ENCODE results near the gene NPR1.
A peak's percentile ranks its signal among the peaks of the same experiment; 100 is the strongest.

NPR1 gene

DNA sequence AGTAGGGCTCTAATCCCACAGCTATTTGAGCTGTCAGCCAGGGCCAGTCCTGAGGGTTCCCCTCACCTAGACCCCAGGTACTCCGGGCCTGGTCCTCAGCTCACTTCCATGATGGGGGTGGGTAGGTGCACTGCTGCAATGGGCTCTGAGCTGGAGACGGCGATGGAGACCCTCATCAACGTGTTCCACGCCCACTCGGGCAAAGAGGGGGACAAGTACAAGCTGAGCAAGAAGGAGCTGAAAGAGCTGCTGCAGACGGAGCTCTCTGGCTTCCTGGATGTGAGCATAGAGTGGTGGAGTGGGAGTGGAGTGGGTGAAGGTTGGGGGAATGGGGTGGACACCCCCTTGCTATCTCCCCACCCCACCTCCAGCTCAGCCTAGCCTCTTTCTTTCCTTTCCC lies 48.1 kb upstream of the NPR1 start:
- H3K79me2 ChIP-seq (ENCODE audit: insufficient read depth, low read length): peaks cover 13% of the 10 kb centered on the region
- H3K4me2 ChIP-seq (ENCODE audit: low read depth, low read length, poor library complexity, severe bottlenecking): no peak overlapping the region
- H3F3A ChIP-seq (ENCODE audit: insufficient read depth): peaks cover 3% of the 10 kb centered on the region; the same call in 1 of the 2 replicates
- H3K4me3 ChIP-seq (ENCODE audit: insufficient read depth, low read length, poor library complexity, severe bottlenecking): no peak overlapping the region
- H3K36me3 ChIP-seq (ENCODE audit: low read length): no peaks in the 10 kb centered on the region
- H2AFZ ChIP-seq (ENCODE audit: low read depth, low read length, severe bottlenecking): no peak overlapping the region
- no peak overlapping the region for H3K27ac ChIP-seq (ENCODE audit: low read depth, low read length)
- no peaks in the 10 kb centered on the region for H4K20me1 ChIP-seq (ENCODE audit: low read depth, low read length)
- no peaks in the 10 kb centered on the region for H3K27me3 ChIP-seq (ENCODE audit: low read length)
- H3K9me2 ChIP-seq (replicated peaks; ENCODE audit: insufficient read depth, low read length): no peaks in the 10 kb centered on the region
- TF ChIP-seq, protein P1, sequence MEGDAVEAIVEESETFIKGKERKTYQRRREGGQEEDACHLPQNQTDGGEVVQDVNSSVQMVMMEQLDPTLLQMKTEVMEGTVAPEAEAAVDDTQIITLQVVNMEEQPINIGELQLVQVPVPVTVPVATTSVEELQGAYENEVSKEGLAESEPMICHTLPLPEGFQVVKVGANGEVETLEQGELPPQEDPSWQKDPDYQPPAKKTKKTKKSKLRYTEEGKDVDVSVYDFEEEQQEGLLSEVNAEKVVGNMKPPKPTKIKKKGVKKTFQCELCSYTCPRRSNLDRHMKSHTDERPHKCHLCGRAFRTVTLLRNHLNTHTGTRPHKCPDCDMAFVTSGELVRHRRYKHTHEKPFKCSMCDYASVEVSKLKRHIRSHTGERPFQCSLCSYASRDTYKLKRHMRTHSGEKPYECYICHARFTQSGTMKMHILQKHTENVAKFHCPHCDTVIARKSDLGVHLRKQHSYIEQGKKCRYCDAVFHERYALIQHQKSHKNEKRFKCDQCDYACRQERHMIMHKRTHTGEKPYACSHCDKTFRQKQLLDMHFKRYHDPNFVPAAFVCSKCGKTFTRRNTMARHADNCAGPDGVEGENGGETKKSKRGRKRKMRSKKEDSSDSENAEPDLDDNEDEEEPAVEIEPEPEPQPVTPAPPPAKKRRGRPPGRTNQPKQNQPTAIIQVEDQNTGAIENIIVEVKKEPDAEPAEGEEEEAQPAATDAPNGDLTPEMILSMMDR (IDR thresholded peaks at IDR 0.05; ENCODE audit: insufficient read depth, low read length, poor library complexity, severe bottlenecking): no peak
- TF ChIP-seq EZH2phosphoT487 (conservative IDR thresholded peaks at IDR 0.05; ENCODE audit: low read length): no peak
- H3K9me3 ChIP-seq (ENCODE audit: insufficient read depth, low read length): no peaks in the 10 kb centered on the region
- H3K9ac ChIP-seq (ENCODE audit: low read length): no peak overlapping the region

DNA sequence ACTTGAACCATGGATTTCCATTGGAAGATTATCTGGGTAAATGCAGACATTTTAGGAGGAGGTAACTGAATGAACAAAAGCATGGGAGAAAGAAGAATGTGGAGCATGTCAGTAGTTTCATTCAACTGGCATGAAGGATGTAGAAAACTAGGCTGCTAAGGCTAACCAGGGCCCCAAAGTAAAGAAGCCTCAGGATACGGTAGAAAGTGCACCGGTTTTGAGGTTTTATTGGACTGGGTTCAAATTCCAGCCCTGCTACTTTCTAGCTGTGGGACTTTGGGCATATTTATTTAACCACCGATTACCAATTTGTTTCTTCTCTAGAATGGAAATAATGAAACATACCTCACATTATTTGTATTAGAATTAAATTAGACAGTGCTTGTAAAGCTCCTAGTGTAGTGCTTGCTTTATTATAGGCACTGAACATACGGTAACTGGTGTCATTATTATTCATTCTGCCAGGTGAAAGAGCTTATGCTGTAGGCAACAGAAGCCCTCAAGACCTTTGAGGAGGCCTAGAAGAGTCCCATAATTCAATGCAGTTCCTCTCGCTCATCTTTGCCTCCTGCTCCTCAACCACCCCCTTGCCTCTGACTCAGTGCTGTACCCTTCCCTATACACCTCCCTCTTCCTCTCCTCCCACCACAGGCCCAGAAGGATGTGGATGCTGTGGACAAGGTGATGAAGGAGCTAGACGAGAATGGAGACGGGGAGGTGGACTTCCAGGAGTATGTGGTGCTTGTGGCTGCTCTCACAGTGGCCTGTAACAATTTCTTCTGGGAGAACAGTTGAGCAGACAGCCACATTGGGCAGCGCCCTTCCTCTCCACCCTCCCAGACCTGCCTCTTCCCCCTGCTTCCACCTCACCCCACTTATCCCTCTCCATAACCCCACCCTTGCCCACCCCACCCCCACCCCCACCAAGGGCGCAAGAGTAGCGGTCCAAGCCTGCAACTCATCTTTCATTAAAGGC lies 47.2 kb upstream of the NPR1 start:
- Histone ChIP-seq H3K4me2 (ENCODE audit: low read depth, low read length, poor library complexity, severe bottlenecking) (no peak overlapping the region), H3K27me3 (ENCODE audit: low read length) (no peaks in the 10 kb centered on the region), H3K9ac (ENCODE audit: low read length) (no peak overlapping the region), H3K9me2 (replicated peaks; ENCODE audit: insufficient read depth, low read length) (no peaks in the 10 kb centered on the region), H3K79me2 (ENCODE audit: insufficient read depth, low read length) (peaks cover 22% of the 10 kb centered on the region), H3K27ac (ENCODE audit: low read depth, low read length) (no peak overlapping the region), H4K20me1 (ENCODE audit: low read depth, low read length) (no peaks in the 10 kb centered on the region), H3K36me3 (ENCODE audit: low read length) (peaks cover 5% of the 10 kb centered on the region), H3K4me3 (ENCODE audit: insufficient read depth, low read length, poor library complexity, severe bottlenecking) (no peak overlapping the region), H3K9me3 (ENCODE audit: insufficient read depth, low read length) (no peaks in the 10 kb centered on the region), H3F3A (ENCODE audit: insufficient read depth) (peaks cover 8% of the 10 kb centered on the region; the same call in 1 of the 2 replicates), H2AFZ (ENCODE audit: low read depth, low read length, severe bottlenecking) (no peak overlapping the region)
- TF ChIP-seq EZH2phosphoT487 (conservative IDR thresholded peaks at IDR 0.05; ENCODE audit: low read length): no peak
- TF ChIP-seq, protein P1 (IDR thresholded peaks at IDR 0.05; ENCODE audit: insufficient read depth, low read length, poor library complexity, severe bottlenecking): no peak

DNA sequence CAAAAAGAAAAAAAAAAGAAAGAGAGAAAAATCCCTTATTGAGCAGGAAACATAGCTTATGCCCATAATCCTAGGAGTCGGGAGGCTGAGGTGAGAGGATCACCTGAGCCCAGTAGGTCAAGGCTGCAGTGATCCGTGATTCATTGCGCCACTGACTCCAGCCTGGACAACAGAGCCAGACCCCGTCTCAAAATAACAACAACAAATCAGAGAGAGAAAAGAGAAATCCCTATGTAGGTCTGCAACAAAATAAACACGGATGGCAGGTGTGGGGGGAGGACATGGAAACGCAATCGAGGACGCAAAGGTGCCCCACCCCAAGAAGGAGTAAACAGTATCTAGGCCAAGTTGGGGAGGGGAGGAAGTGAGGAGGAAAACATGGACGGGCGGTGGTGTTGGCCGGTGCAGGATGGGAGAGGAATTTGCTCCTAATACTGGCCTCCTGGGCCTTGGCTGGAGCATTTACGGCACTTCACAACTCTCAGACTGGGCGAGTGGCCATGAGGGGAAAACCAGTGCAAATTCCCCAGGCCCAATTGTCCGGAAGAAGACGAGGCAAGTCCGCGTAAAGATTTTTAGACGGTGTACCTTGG lies 45.2 kb upstream of the NPR1 start:
- Histone ChIP-seq H3K27ac (ENCODE audit: low read depth, low read length) (no peak overlapping the region), H3K9ac (ENCODE audit: low read length) (peak overlapping the region; percentile 18; the same call in 1 of the 2 replicates)

More for the DNA sequence above, 45.2 kb upstream of the NPR1 start:
- Histone ChIP-seq H3K36me3 (ENCODE audit: low read length) (peaks cover 19% of the 10 kb centered on the region), H2AFZ (ENCODE audit: low read depth, low read length, severe bottlenecking) (no peak overlapping the region), H3K4me2 (ENCODE audit: low read depth, low read length, poor library complexity, severe bottlenecking) (peak overlapping the region; percentile 83), H3K4me3 (ENCODE audit: insufficient read depth, low read length, poor library complexity, severe bottlenecking) (peak overlapping the region; percentile 43), H4K20me1 (ENCODE audit: low read depth, low read length) (no peaks in the 10 kb centered on the region), H3K27me3 (ENCODE audit: low read length) (no peaks in the 10 kb centered on the region), H3K79me2 (ENCODE audit: insufficient read depth, low read length) (peaks cover 29% of the 10 kb centered on the region), H3K9me2 (replicated peaks; ENCODE audit: insufficient read depth, low read length) (no peaks in the 10 kb centered on the region), H3K9me3 (ENCODE audit: insufficient read depth, low read length) (no peaks in the 10 kb centered on the region), H3F3A (ENCODE audit: insufficient read depth) (peaks cover 17% of the 10 kb centered on the region; the same call in 1 of the 2 replicates)
- TF ChIP-seq, protein P1 (IDR thresholded peaks at IDR 0.05; ENCODE audit: insufficient read depth, low read length, poor library complexity, severe bottlenecking): no peak
- no peak for TF ChIP-seq EZH2phosphoT487 (conservative IDR thresholded peaks at IDR 0.05; ENCODE audit: low read length)
